Measurements from ENCODE around the gene NXNL1. TPM values are rescaled to one million over a fixed set of nuclear protein-coding genes. Genes with fewer than 3 reads are reported as not detected.
A peak's percentile ranks its signal among the peaks of the same experiment; 100 is the strongest.

The NXNL1 gene
- total and polyA plus RNA-seq, 9 of the 15 experiments (the other 6 are each of a cell fraction or from before 2014, with no cell fraction given) = not detected

GRCh38 chr19:17450264-17451075 is 10.3 kb downstream of the NXNL1 start (continued):
- TF ChIP-seq ZNF318 (IDR thresholded peaks at IDR 0.05; ENCODE audit: borderline replicate concordance in 1 of 2, low read depth in 1 of 2) (0 out of 4 replicates have a peak, but pooled peaks of 1 of the 2 experiments have one; percentile 49), HINFP (tag; conservative IDR thresholded peaks at IDR 0.05; ENCODE audit: low read depth) (0 out of 2 replicates have a peak, but pooled peaks have one; percentile 23), ZBTB2 (IDR thresholded peaks at IDR 0.05) (peak; percentile 58; the same call in 1 of the 2 replicates), KDM1A (IDR thresholded peaks at IDR 0.05) (peak; percentile 56 to 83; a peak in 2 of 4 replicates), PHF20 (IDR thresholded peaks at IDR 0.05; ENCODE audit: partially characterized antibody) (peak; percentile 50), ZFX (CRISPR knock-in tag; IDR thresholded peaks at IDR 0.05) (0 out of 2 replicates have a peak, but pooled peaks have one; percentile 29), HIVEP1 (CRISPR knock-in tag; IDR thresholded peaks at IDR 0.05) (no peak), TCF7 (IDR thresholded peaks at IDR 0.05; ENCODE audit: borderline replicate concordance) (no peak), MNT (conservative IDR thresholded peaks at IDR 0.05) (peak; percentile 38 to 71; a peak in 3 of 4 replicates), BACH1 (tag; IDR thresholded peaks at IDR 0.05) (no peak), MCM2 (IDR thresholded peaks at IDR 0.05; ENCODE audit: low read depth) (0 out of 2 replicates have a peak, but pooled peaks have one; percentile 30), MTA2 (IDR thresholded peaks at IDR 0.05; ENCODE audit: low read depth) (peak; percentile 26), LARP7 (IDR thresholded peaks at IDR 0.05) (0 out of 2 replicates have a peak, but pooled peaks have one; percentile 57), SLC30A9 (CRISPR knock-in tag; IDR thresholded peaks at IDR 0.05) (no peak)
